Measurements from ENCODE around the gene ZFP91.

The ZFP91 gene, protein sequence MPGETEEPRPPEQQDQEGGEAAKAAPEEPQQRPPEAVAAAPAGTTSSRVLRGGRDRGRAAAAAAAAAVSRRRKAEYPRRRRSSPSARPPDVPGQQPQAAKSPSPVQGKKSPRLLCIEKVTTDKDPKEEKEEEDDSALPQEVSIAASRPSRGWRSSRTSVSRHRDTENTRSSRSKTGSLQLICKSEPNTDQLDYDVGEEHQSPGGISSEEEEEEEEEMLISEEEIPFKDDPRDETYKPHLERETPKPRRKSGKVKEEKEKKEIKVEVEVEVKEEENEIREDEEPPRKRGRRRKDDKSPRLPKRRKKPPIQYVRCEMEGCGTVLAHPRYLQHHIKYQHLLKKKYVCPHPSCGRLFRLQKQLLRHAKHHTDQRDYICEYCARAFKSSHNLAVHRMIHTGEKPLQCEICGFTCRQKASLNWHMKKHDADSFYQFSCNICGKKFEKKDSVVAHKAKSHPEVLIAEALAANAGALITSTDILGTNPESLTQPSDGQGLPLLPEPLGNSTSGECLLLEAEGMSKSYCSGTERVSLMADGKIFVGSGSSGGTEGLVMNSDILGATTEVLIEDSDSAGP

DNA sequence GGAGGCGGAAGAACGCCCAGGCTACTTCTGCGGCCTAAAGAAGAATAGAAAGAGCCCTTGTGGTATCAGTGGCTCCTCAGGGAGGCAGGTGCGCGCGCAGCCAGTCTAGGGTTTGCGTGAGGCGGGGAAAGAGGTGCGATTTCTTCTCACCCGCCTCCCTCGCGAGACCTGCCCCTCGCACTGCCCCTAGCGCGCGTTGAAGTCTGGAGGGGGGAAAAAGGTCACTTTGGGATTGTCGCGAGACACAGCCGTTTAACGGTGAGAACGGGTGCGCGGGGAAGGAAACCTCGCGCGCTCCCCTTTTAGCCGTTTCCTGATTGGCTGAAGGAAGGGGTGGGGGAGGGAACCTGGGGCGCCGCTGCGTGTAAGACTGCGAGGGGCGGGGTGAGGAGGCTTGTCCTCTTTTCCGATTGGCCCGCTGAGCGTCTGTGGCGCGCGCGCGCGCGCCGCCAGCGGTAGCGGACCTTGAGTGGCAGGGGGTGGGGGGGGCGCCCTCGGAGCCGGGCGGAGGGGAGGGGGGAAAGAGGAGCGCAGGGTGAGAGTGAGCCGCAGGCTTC lies at the start of gene ZFP91:
Gene ZFP91 (plus strand): TSS at position 429 of the 557 bp plus-strand sequence. CDS start 219 bp downstream, outside the sequence.
- peak; percentile 81 for DNase-seq (ENCODE audit: extremely low spot score)
- ChIA-PET POLR2A (interaction anchor here (0.7 to 1.9 kb wide), 5 partner anchors 11 to 899 kb away, joined by 3 to 17 read pairs (median 3); partner anchors contain the start of gene FAM111A), CTCF (interaction anchor here (1.1 kb wide), 1 partner anchor 778 kb away, joined by 3 read pairs; no protein-coding TSS in a partner anchor)
- TF ChIP-seq ARNT (IDR thresholded peaks at IDR 0.05) (no peak), LEF1 (IDR thresholded peaks at IDR 0.05; ENCODE audit: borderline replicate concordance) (no peak), HDGF (IDR thresholded peaks at IDR 0.05; ENCODE audit: borderline replicate concordance) (no peak), TARDBP (IDR thresholded peaks at IDR 0.05) (no peak; the same call in 1 of the 2 replicates), BHLHE40 (IDR thresholded peaks at IDR 0.05; ENCODE audit: borderline replicate concordance) (no peak), FOXA1 (IDR thresholded peaks at IDR 0.05) (no peak), L3MBTL2 (conservative IDR thresholded peaks at IDR 0.05) (peak; percentile 79), SUZ12 (IDR thresholded peaks at IDR 0.05) (no peak), ZNF384 (IDR thresholded peaks at IDR 0.05) (no peak), CTBP1 (IDR thresholded peaks at IDR 0.05; ENCODE audit: borderline replicate concordance) (no peak), NFRKB (IDR thresholded peaks at IDR 0.05) (no peak), SP1 (IDR thresholded peaks at IDR 0.05) (no peak), FOXK2 (IDR thresholded peaks at IDR 0.05) (no peak), FOXM1 (IDR thresholded peaks at IDR 0.05; ENCODE audit: borderline replicate concordance) (peak; percentile 29; the same call in 1 of the 2 replicates), ELF4 (IDR thresholded peaks at IDR 0.05) (no peak; the same call in 1 of the 2 replicates)
- TF ChIP-seq, protein P1, sequence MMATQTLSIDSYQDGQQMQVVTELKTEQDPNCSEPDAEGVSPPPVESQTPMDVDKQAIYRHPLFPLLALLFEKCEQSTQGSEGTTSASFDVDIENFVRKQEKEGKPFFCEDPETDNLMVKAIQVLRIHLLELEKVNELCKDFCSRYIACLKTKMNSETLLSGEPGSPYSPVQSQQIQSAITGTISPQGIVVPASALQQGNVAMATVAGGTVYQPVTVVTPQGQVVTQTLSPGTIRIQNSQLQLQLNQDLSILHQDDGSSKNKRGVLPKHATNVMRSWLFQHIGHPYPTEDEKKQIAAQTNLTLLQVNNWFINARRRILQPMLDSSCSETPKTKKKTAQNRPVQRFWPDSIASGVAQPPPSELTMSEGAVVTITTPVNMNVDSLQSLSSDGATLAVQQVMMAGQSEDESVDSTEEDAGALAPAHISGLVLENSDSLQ (IDR thresholded peaks at IDR 0.05), result peak; percentile 77

DNA sequence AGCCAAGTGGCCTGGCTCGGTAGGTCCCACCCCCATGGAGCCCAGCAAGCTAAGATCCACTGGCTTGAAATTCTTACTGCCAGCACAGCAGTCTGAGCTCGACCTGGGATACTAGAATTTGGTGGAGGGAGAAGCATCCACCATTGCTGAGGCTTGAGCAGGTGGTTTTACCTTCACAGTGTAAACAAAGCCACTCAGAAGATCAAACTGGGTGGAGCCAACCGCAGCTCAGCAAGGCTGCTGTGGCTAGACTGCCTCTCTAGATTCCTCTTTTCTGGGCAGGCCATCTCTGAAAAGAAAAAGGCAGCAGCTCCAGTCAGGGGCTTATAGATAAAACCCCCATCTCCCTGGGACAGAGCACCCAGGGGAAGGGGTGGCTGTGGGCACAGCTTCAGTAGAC lies 48.6 kb upstream of the ZFP91 start:
- no peak for DNase-seq (ENCODE audit: extremely low spot score)
- CTCF ChIA-PET, result no interaction called here
- POLR2A ChIA-PET, result no interaction called here
- TF ChIP-seq ARNT (IDR thresholded peaks at IDR 0.05) (no peak), SUZ12 (IDR thresholded peaks at IDR 0.05) (no peak), TARDBP (IDR thresholded peaks at IDR 0.05) (no peak), LEF1 (IDR thresholded peaks at IDR 0.05; ENCODE audit: borderline replicate concordance) (no peak), FOXK2 (IDR thresholded peaks at IDR 0.05) (no peak), BHLHE40 (IDR thresholded peaks at IDR 0.05; ENCODE audit: borderline replicate concordance) (no peak), HDGF (IDR thresholded peaks at IDR 0.05; ENCODE audit: borderline replicate concordance) (no peak), ZNF384 (IDR thresholded peaks at IDR 0.05) (no peak), CTBP1 (IDR thresholded peaks at IDR 0.05; ENCODE audit: borderline replicate concordance) (no peak), NFRKB (IDR thresholded peaks at IDR 0.05) (no peak), L3MBTL2 (conservative IDR thresholded peaks at IDR 0.05) (no peak), SP1 (IDR thresholded peaks at IDR 0.05) (no peak), ELF4 (IDR thresholded peaks at IDR 0.05) (no peak), FOXM1 (IDR thresholded peaks at IDR 0.05; ENCODE audit: borderline replicate concordance) (no peak), FOXA1 (IDR thresholded peaks at IDR 0.05) (no peak)
- TF ChIP-seq, protein P1 (IDR thresholded peaks at IDR 0.05), result no peak

DNA sequence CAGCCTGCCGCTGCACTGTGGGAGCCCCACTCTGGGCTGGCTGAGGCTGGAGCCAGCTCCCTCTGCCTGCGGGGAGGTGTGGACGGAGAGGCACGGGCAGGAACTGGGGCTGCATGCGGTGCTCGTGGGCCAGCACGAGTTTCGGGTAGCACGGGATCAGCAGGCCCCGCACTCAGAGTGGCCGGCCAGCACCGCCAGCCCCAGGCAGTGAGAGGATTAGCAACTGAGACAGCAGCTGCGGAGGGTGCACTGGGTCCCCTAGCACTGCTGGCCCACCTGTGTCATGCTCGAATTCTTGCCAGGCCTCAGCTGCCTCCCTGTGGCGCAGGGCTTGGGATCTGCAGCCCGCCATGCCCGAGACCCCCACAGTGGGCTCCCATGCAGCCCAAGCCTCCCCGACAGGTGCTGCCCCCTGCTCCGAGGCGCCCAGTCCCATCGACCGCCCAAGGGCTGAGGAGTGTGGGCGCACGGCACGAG lies 47.0 kb upstream of the ZFP91 start:
- ChIA-PET CTCF (no interaction called here), POLR2A (no interaction called here)
- DNase-seq (ENCODE audit: extremely low spot score), result no peak
- TF ChIP-seq SUZ12 (IDR thresholded peaks at IDR 0.05) (no peak), FOXA1 (IDR thresholded peaks at IDR 0.05) (no peak), LEF1 (IDR thresholded peaks at IDR 0.05; ENCODE audit: borderline replicate concordance) (no peak), TARDBP (IDR thresholded peaks at IDR 0.05) (no peak), FOXM1 (IDR thresholded peaks at IDR 0.05; ENCODE audit: borderline replicate concordance) (no peak), SP1 (IDR thresholded peaks at IDR 0.05) (no peak), BHLHE40 (IDR thresholded peaks at IDR 0.05; ENCODE audit: borderline replicate concordance) (no peak), NFRKB (IDR thresholded peaks at IDR 0.05) (no peak), FOXK2 (IDR thresholded peaks at IDR 0.05) (no peak), ZNF384 (IDR thresholded peaks at IDR 0.05) (no peak), CTBP1 (IDR thresholded peaks at IDR 0.05; ENCODE audit: borderline replicate concordance) (no peak), L3MBTL2 (conservative IDR thresholded peaks at IDR 0.05) (no peak), ELF4 (IDR thresholded peaks at IDR 0.05) (no peak), ARNT (IDR thresholded peaks at IDR 0.05) (no peak), HDGF (IDR thresholded peaks at IDR 0.05; ENCODE audit: borderline replicate concordance) (no peak)
- TF ChIP-seq, protein P1 (IDR thresholded peaks at IDR 0.05), result no peak

DNA sequence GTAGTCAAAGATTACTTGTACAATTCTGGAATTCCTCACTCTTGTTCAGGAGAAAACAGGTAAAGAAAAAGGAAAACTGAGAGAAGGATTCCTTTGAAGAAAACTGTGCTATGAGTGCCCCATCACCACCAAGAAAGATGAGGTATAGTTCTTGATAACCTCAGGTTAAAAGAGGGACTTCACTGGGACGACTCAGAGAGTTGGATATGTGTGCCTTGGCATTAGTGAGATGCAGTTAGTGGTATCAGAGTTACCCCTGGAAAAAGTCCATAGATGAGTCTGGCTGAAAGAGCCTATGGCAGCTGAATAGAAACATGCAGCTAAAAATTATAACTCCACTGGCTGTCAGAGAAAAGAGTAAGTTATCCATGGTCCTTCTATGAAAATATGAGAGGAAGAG lies 32.0 kb upstream of the ZFP91 start:
- no peak for DNase-seq (ENCODE audit: extremely low spot score)
- ChIA-PET POLR2A (no interaction called here), CTCF (no interaction called here)
- TF ChIP-seq SP1 (IDR thresholded peaks at IDR 0.05) (no peak), NFRKB (IDR thresholded peaks at IDR 0.05) (no peak), FOXK2 (IDR thresholded peaks at IDR 0.05) (no peak), ARNT (IDR thresholded peaks at IDR 0.05) (no peak), HDGF (IDR thresholded peaks at IDR 0.05; ENCODE audit: borderline replicate concordance) (no peak), FOXM1 (IDR thresholded peaks at IDR 0.05; ENCODE audit: borderline replicate concordance) (no peak), BHLHE40 (IDR thresholded peaks at IDR 0.05; ENCODE audit: borderline replicate concordance) (no peak), L3MBTL2 (conservative IDR thresholded peaks at IDR 0.05) (no peak), FOXA1 (IDR thresholded peaks at IDR 0.05) (no peak)

DNA sequence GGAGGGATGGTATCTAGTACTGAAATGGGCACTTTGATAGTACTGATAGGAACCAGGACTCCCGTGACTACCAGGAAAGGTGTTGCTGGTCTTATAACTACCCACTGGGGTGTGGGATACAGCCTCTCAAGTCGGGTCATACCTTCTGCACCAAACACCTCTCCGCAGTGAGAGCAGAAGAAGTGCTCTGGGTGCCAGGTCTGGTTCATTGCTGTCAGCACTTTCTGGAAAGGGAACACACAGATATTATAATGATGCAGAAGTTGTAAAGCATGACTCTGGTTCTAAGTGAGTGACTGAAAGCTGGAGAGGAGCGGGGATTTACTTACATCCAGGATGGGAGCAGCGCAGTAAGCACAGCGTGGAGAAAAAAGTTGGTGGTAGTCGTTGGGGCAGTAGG lies 29.2 kb upstream of the ZFP91 start:
- no peak for DNase-seq (ENCODE audit: extremely low spot score)
- CTCF ChIA-PET, result no interaction called here
- POLR2A ChIA-PET, result no interaction called here
- TF ChIP-seq BHLHE40 (IDR thresholded peaks at IDR 0.05; ENCODE audit: borderline replicate concordance) (no peak), HDGF (IDR thresholded peaks at IDR 0.05; ENCODE audit: borderline replicate concordance) (no peak), L3MBTL2 (conservative IDR thresholded peaks at IDR 0.05) (no peak), FOXA1 (IDR thresholded peaks at IDR 0.05) (no peak), FOXK2 (IDR thresholded peaks at IDR 0.05) (no peak), SUZ12 (IDR thresholded peaks at IDR 0.05) (no peak), LEF1 (IDR thresholded peaks at IDR 0.05; ENCODE audit: borderline replicate concordance) (no peak), FOXM1 (IDR thresholded peaks at IDR 0.05; ENCODE audit: borderline replicate concordance) (no peak)
